ENCODE data around the gene MARVELD2.

MARVELD2 gene

DNA sequence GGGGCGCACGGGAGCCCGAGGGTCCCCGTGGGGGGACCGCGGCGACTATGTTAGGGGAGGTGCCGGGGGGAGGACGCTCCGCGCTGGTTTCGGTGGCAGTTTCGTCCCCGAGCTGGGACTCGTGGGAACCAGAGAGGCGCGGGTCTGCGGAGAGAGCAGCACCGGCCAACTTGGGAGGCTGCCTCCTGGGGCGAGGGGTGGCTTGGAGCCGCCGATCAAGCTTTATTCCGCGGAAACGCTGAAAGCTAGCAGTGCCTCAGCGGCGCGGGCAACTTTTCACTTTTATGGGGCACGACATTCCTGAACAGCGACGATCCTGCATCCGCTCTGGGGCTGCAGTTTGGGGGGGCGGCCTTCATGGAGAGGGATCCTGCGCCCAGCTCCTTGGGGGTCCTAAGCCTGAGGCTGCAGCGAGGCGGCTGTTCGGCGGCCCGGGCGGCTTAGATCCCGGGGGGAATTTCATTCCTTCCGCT, 78.0 kb downstream of the MARVELD2 start:
- DNase-seq (ENCODE audit: low read depth, low spot score): no peak

DNA sequence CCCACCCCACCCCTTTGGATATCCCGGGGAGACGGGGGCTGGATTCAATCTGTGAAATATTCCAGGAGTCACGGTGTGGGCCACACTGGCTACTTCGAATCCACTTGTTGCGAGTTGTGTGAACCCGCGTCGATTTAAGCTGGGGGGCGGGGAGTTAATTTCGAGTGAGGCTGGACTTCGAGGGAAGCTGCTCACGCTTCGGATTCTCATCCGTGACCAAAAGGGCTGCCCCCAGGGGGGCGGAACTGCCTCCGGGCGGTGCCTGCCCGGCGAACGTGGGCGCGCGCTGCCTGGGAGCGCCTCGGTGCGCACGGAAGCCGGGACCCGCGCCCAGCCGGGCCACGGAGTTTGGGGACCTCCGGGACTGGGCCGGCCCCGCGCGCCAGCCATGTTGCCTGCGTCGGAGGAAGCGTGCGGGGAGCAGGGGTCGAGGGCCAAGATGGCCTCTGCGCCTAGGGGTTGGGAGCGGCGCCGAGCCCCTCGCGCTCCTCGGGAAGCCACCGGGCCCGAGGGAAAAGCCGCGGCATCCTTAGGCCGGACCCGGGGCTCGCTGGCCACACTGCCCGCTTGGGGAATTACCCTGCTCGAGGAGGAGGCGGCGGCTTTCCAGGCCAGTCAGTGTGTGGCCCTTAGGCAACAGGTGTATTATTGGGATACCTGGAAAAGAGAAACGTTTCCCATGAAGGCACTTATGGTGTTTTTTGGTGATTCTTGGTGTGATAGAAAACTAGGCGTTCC, 78.6 kb downstream of the MARVELD2 start:
- DNase-seq (ENCODE audit: low read depth, low spot score): no peak

Measured in brain pericyte (primary cell).